Cerebellar cortex (tissue), 1 donor: ENCODE data around the gene EEF1A2.

ENCODE experiments used
- DNase-seq: peaks from one replicate; pipeline ENCODE4 v3.0.0-alpha.2; 2015; ENCODE audit warnings: low spot score

The EEF1A2 gene

GRCh38 chr20:63498960-63499337 lies at the start of gene EEF1A2:
Gene EEF1A2, minus strand, starts transcription at chr20:63499083. Its CDS starts 1,320 bp downstream, at chr20:63497763.
- peak; percentile 53 for DNase-seq

- no peak for DNase-seq
These were observed 49.7 kb upstream of the EEF1A2 start for GRCh38 chr20:63548542-63548941.

GRCh38 chr20:63547725-63548480 lies 49.0 kb upstream of the EEF1A2 start, which contains the start of gene SRMS:
Gene SRMS, minus strand, starts transcription at chr20:63547749. Its CDS starts 286 bp downstream, at chr20:63547463.
- DNase-seq = no peak

DNA sequence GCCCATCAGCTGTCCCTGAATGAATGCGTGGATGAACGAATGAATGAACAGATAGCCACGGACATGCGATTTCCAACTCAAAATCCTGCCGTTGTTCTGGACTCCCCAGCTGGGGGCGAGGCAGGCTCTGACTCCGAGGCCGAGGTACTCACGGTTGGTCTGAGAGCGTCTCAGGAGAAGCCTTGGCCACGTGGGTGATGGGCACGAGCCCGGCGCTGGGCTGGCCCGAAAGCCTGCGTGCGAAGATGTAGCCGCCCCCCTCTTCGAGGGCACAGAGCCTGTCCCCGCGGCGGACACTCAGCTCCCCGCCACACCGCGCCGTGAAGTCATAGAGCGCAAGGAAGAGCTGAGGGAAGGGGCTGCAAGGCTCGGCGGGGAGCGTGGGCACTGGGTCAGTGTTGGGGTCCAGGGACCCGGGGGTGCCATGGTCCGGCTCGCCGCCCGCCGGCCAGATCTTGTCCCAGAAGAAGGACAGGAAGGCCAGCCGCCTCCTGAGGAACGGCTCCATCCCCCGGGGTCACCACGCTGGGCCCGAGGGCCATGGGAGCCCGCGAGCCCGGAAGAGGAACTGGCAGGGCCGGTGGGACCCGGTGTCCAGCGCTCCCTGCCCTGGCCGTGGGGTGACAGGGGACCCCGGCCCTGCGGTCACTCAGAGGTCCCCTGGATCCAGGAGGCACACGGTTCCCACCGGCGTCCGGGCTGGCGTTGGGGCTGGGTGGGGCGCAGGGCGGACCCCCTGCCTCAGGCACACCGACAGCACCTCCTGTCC lies 48.3 kb upstream of the EEF1A2 start:
- no peak for DNase-seq

GRCh38 chr20:63546256-63546955 lies 47.5 kb upstream of the EEF1A2 start:
- no peak for DNase-seq

DNA sequence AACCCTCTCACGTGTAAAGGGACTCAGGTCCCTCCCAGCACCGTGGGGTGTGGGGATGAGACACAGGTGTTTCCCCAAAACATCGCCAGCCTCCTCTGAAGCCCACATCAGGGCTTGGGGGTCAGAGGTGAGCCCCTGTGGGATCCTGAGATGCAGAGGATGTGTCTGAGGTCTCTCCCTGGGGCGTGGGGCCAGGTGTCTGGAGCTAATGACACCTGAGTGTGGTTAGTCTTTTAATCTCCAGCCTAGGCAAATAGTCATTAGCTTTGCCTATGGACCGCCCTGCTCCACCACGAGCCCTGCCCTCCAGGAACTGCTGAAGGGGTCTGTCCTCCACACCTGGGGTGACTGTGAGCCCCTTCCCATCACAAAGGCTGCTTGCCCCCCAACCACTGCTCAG lies 46.9 kb upstream of the EEF1A2 start:
- no peak for DNase-seq

- no peak for DNase-seq
These were observed 46.2 kb upstream of the EEF1A2 start for GRCh38 chr20:63544958-63545516.

DNA sequence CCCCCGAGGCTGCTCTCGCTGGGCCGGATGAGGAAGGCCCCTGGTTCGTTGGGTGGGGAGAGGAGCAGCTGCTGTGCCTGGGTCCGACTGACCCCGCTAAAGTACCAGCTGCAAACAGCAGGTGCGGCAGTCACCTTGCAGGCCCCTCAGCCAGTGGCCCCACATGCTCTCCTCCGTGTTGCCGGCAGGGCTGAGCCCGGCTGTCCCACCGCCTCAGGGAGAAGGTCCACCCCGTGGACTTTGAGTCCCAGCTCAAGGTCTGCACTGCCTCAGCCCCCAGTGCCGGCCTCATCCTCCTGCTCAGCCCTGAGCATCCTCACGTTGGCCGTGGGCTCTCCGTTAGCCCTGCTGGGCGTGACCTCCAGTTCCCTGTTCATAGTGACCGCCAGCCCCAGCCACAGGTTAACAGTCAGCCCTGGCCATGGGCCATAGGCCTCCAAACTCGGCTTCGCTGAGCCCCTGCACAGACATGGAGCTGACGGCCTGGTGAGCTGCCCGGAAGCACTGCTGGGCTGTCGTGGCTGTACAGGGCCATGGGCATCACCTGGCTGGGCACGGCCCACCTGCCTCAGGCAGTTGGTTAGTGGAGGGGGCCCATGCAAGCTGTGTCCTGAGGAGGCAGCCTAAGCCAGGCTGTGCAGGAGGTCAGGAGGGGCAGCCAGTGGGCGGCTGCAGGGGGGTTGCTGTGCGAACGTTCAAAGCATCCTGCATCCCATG lies 45.5 kb upstream of the EEF1A2 start:
- DNase-seq = no peak

DNA sequence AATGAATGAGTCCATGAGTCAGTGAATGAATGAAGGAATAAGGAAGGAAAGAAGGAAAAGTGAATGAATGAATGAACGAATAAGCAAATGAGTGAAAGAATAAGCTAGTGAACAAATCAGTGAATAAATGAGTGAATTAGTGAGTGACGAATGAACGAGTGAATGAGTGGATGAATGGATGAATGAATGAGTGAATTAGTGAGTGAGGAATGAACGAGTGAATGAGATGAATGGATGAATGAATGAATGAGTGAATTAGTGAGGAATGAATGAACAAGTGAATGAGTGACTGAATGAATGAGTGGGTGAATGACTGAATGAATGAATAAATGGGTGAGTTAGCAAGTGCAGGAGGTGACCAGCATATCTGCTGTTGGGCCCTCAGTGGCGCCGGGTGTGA lies 44.9 kb upstream of the EEF1A2 start:
- no peak for DNase-seq

DNA sequence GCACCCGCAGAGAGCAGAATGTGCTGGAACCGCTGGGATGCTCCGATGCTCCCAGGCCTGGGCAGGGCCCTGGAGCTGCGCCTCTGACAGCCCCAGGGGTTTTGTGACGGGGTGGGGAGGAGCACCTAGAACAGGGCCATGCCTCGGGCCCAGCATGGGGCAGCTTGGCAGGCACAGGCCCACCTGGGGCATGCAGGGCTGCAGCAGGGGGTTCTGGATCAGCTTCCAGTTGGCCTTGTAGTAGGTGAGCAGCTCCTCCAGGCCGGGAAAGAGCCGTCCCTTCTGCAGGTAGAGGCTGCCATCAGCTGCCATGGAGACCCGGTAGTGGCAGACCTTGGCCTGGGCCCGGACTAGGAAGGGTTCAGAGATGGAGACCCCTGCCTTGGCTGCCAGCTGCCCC lies 44.2 kb upstream of the EEF1A2 start:
- no peak for DNase-seq

DNA sequence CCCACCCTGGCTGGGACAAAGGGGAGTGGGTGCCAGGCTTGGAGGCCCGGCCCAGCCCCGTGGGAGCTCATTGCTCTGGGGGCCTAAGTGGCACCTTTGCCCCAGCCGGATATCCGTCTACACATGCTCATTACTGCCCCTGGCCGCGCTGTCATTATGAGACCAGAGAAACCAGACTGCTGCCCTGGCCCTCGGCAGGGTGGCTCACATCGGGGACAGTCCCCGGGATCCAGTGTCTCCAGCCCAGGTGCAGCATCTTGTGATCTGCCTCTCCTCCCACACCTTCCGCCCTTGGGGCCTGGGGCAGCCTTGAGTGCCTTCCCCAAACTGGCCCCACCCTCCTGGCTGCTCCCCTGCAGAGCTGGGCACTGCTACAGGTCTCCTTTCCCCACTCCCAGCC lies 43.8 kb upstream of the EEF1A2 start:
- no peak for DNase-seq

DNA sequence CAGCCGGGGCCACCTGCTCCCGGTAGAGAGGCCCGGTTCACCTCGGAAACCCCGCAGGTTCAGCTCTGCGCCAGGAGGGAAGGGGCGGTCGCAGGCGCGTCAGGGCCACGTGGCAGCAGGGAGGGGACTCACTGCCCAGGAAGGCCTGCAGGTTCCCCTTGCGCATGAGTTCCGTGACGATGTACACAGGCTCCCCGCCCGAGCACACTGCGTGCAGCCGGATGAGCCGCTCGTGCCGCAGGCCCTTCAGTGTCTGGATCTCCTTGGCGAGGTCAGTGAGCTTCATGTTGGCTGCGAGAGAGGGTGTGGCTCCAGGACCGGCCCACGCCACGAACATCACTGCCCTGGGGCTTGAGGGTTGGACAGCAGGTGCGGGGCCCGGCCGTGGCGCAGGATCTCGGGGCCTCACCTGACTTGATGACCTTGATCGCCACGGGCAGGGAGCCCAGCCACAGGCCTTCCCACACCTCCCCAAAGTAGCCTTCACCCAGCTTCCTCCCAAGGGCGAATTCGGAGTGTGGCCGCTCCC lies 43.2 kb upstream of the EEF1A2 start:
- DNase-seq = no peak

DNA sequence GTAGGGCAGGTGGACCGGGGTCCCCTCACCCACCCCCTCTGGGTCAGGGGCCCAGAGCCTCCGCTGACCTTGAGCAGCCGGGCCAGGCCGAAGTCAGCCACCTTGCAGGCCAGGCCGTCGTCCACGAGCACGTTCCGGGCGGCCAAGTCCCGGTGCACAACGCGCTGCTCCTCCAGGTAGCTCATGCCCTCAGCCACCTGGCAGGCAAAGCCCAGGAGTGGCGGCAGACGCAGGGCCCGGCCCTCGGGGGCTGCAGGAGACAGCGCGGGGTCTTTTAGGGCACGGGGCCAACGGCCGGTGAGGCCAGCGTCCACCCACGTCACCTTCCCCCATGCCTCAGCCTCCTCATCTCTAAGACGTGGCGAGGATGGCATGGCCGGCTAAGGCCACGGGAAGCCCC lies 42.5 kb upstream of the EEF1A2 start:
- no peak for DNase-seq

GRCh38 chr20:63540417-63541186 lies 41.7 kb upstream of the EEF1A2 start:
- DNase-seq = no peak

DNA sequence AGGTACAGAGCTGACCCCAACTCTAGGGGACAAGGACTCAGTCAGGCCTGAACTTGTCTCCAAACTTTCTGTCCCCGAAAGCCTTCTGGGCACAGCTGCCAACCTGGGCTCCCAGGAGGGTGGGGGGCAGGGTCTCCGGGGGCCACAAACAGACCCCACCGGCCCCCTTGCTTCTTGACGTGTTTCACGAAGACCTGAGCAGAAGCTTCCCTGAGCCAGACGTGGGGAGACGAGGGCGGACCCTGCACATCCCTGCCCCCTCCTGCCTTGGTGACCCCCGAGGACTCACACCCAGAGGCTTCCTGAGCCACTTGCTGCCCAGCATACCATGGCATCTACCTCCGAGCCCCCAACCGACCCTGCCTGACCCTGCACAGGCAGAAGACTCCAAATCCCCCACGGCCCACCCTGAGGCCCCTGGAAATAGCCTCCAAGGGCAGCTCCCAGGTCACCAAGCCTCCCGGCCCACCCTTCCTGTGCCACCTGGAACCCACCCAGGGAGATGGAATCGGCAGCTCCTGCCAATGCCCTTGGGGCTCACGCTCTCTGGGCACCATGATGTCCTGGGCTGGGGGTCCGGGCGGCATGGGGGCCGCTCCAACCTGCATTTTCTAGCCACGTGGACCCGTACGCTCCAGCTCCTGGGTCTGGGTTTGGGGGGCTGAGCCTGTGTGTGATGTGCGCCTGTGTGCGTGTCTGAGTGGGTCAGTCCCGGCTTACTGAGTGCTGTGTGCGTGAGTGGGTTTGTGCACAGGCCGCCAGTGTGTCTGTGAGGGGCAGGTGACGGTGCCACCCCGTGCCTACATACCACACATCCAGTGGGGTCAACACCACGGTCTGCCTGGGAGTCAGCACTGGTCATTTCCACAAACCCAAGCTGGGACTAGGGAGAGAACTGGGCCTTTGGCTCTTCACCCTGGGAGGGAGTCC lies 40.8 kb upstream of the EEF1A2 start:
- no peak for DNase-seq

DNA sequence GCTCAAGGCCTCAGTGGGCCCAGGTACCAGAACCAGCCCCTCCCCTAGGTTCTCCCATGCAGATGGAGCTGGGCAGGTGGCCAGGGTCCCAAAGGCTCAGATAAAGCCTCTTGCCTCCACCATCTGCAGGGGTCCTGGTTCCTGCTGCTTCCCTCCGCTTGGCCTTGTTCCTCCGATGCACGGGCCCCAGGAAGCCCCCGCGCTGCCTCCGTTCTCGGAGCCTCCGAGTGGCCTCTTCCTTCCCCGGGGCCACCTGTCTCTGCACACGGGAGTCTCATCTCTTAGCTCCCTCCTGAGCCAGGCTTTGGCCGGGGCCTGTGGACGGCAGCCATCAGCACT lies 40.2 kb upstream of the EEF1A2 start:
- DNase-seq = no peak

DNA sequence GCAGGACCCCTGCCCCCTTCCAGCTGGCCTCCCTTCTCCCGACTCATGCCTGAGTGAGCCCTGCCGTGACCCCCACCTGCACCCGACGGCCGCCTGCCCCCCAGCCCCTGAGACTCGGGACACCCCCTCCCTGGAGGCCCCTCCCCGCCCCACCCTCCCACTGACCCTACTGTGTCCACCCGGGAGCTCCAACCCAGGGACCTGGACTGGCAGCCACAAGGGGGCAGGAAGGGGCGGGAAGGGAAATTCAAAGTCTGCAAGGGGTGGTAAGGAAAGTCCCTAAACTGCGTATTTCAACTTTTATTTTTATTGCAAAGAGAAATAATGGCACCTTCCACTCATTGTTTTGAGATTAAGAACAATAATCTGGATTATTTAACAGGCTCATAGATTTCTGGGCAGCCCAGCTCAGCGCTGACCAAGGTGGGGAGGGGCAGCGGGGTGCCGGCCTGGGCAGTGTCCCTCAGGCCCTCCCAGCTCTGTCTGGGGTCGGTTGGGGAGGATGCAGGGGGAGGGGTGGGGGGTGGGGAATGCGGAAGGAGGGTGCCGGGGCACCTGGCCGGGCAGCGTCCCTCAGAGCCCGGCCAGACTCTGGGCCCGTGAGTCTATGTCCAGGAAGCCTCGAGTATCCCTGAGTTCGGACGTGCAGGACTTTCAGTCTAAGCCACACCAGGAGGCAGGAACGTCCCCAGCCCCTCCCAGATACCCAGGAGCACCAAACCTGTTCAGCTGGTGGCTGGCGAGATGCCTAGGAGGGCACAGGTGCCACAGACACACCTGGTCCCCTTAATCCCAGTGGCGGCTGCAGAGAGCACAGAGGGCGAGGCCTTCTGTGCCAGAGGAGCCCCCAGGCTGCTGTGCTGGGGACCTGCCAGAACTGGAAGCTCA lies 39.6 kb upstream of the EEF1A2 start:
- no peak for DNase-seq

GRCh38 chr20:63537525-63538203 lies 38.8 kb upstream of the EEF1A2 start:
- peak; percentile 83 for DNase-seq
